PC-9 (cell line): Measurements from ENCODE around the gene CCDC51. TPM values are rescaled to one million over a fixed set of nuclear protein-coding genes. Genes with fewer than 3 reads are reported as not detected.
"Not testable (repeated sequence)": the region's sequence is repeated elsewhere in the genome, so short reads cannot be mapped to it uniquely, and the experiment has no call there.

Experiments
- Bru-seq: library from RNA; stranded (reverse); fragments of 400-500 nt; gene quantifications from one replicate; lab custom pipeline; 2021; lab: Mats Ljungman, UMichigan
- BruChase-seq, 2 experiments: library from RNA; stranded (reverse); fragments of 400-500 nt; gene quantifications; one replicate each; lab custom pipeline; 2021; lab: Mats Ljungman, UMichigan
- BruUV-seq: library from RNA; stranded (reverse); fragments of 400-500 nt; replicated peaks from 2 replicates; lab custom pipeline; 2021; lab: Mats Ljungman, UMichigan
- CTCF ChIA-PET: fragments of 300-600 bp; sonication (Branson Sonifier 250); formaldehyde crosslinking; loops from one replicate; lab custom pipeline; 2022; ENCODE audit warnings: antibody characterized with exemption; lab: Charles Lee
- POLR2A ChIA-PET: fragments of 300-600 bp; sonication (Branson Sonifier 250); formaldehyde crosslinking; loops from one replicate; lab custom pipeline; 2022; ENCODE audit warnings: antibody characterized with exemption; ENCODE audit not compliant: unreplicated experiment; lab: Charles Lee
- DNase-seq, 2 experiments: peaks; one replicate each; pipeline versions ENCODE4 v3.0.0 to v3.0.0-alpha.2; 2015 to 2022; ENCODE audit warnings: mixed read lengths in 1 of 2
- H2AFZ ChIP-seq: fragments of 200-600 bp; sonication (generic); 2 replicates; pipeline ENCODE4 v1.8.1; 2017; ENCODE audit warnings: antibody characterized with exemption
- H3F3A ChIP-seq: fragments of 200-600 bp; sonication (generic); 2 replicates; pipeline ENCODE4 v1.8.1; 2017; ENCODE audit warnings: antibody characterized with exemption, mild to moderate bottlenecking, low read depth; ENCODE audit not compliant: insufficient read depth
- H3K27ac ChIP-seq: fragments of 200-600 bp; sonication (generic); 2 replicates; pipeline ENCODE4 v1.6.1; 2016; ENCODE audit warnings: mixed run types
- H3K27me3 ChIP-seq: fragments of 200-600 bp; sonication (generic); 2 replicates; pipeline ENCODE4 v1.6.1; 2016; ENCODE audit warnings: low read depth, mixed run types; ENCODE audit not compliant: insufficient read depth
- H3K36me3 ChIP-seq: fragments of 200-600 bp; sonication (generic); 2 replicates; pipeline ENCODE4 v1.6.1; 2016; ENCODE audit warnings: low read depth, mixed run types
- H3K4me1 ChIP-seq: fragments of 200-600 bp; sonication (generic); replicated peaks from 2 replicates; pipeline ENCODE4 v1.6.1; 2016; ENCODE audit warnings: mixed run types; ENCODE audit not compliant: insufficient read depth
- H3K4me2 ChIP-seq: fragments of 200-600 bp; sonication (generic); 2 replicates; pipeline ENCODE4 v1.6.1; 2017; ENCODE audit warnings: mixed run types
- H3K4me3 ChIP-seq: fragments of 200-600 bp; sonication (generic); 2 replicates; pipeline ENCODE4 v1.6.1; 2016; ENCODE audit warnings: mixed run types
- H3K79me2 ChIP-seq: fragments of 200-600 bp; sonication (generic); 2 replicates; pipeline ENCODE4 v1.6.1; 2017; ENCODE audit warnings: low read depth, mixed run types
- H3K9me2 ChIP-seq: fragments of 200-600 bp; sonication (generic); 2 replicates; pipeline ENCODE4 v1.8.1; 2017; ENCODE audit warnings: mild to moderate bottlenecking; ENCODE audit not compliant: insufficient read depth
- H3K9me3 ChIP-seq: fragments of 200-600 bp; sonication (generic); 2 replicates; pipeline ENCODE4 v1.8.1; 2016; ENCODE audit warnings: low read depth; ENCODE audit not compliant: insufficient read depth
- H4K20me1 ChIP-seq: fragments of 200-600 bp; sonication (generic); 2 replicates; pipeline ENCODE4 v1.8.1; 2017; ENCODE audit not compliant: insufficient read depth
- CTCF ChIP-seq: fragments of 200-600 bp; sonication (generic); conservative IDR thresholded peaks from 2 replicates; pipeline ENCODE4 v1.6.1; 2017; ENCODE audit warnings: mixed run types, antibody characterized with exemption, mild to moderate bottlenecking, moderate library complexity
- EZH2 ChIP-seq: fragments of 200-600 bp; sonication (generic); IDR thresholded peaks from 2 replicates; pipeline ENCODE4 v1.8.0; 2017; ENCODE audit warnings: antibody characterized with exemption, low read depth
- intact Hi-C: fragments of 100-400 bp; cut with micrococcal nuclease; formaldehyde crosslinking; loops from one replicate; pipeline ENCODE4 v1.10.0; 2022; ENCODE audit not compliant: unreplicated experiment
- long read RNA-seq: library from polyadenylated mRNA; stranded (forward); transcript quantifications from one replicate; pipeline ENCODE4 v2.0.0, GENCODE V29; 2022
- total RNA-seq: library from RNA; stranded (reverse); gene quantifications from 2 replicates; pipeline ENCODE4 v1.2.3, GENCODE V29; 2021

Gene CCDC51
- total RNA-seq = 28.5 and 35.4 TPM in 2 replicates
- Bru-seq, nascent RNA = percentile 56 among the genes with signal in this experiment
- percentile 70 among the genes with signal in this experiment for BruChase-seq, experiment 1, labeled RNA remaining after a 2-hour chase
- BruChase-seq, experiment 2, labeled RNA remaining after a 6-hour chase = percentile 72 among the genes with signal in this experiment
- long read RNA-seq, transcript CCDC51-201 (4 exons, 1,560 nt) = major isoform, 31 of 89 reads
- long read RNA-seq, transcript CCDC51-206 (4 exons, 1,461 nt) = minor isoform, 13 of 89 reads
- long read RNA-seq, transcript CCDC51-202 (4 exons, 1,385 nt) = minor isoform, 6 of 89 reads
- long read RNA-seq, partial matches to known transcripts = 27 of 89 reads
- long read RNA-seq, other reads (novel, unspliced or antisense) = 12 of 89 reads

- no TSS peak for BruUV-seq
- Histone ChIP-seq H3K27me3 (no peaks in the 10 kb centered on the region), H3K79me2 (peaks cover 46% of the 10 kb centered on the region), H3K4me1 (peaks cover 11% of the 10 kb centered on the region), H3K4me2 (peak within 1 kb of the TSS; percentile 91), H3K9me2 (no peaks in the 10 kb centered on the region), H4K20me1 (peaks cover 8% of the 10 kb centered on the region; the same call in 1 of the 2 replicates), H3K36me3 (no peaks in the 10 kb centered on the region), H2AFZ (peak within 1 kb of the TSS; percentile 91), H3K27ac (peak within 1 kb of the TSS; percentile 46), H3F3A (peaks cover 37% of the 10 kb centered on the region), H3K4me3 (peak within 1 kb of the TSS; percentile 96), H3K9me3 (no peaks in the 10 kb centered on the region)
- TF ChIP-seq CTCF = no peak
- no peak for TF ChIP-seq EZH2
- POLR2A ChIA-PET = interaction anchor here (0.5 to 1.3 kb wide), 14 partner anchors 39 to 1955 kb away, joined by 3 to 24 read pairs (median 4); no protein-coding TSS in a partner anchor
- intact Hi-C loops = loop anchor here (5.0 to 10.0 kb wide), 3 partner anchors 135 to 565 kb away; partner anchors contain the start of genes CELSR3, NME6 and WDR6
- CTCF ChIA-PET = interaction anchor here (0.5 to 1.2 kb wide), 6 partner anchors 8 to 63 kb away, joined by 3 to 14 read pairs (median 4); no protein-coding TSS in a partner anchor
- DNase-seq = peak; percentile 95 to 96
Observed at GRCh38 chr3:48439820-48440589, at the start of gene CCDC51, which contains the start of gene TMA7. TSS of gene CCDC51 (minus strand) at chr3:48440119. CDS start at chr3:48435128, 4,991 bp downstream. TSS of gene TMA7 (plus strand) at chr3:48440257. CDS start at chr3:48440297, 40 bp downstream.

GRCh38 chr3:48486952-48487351 lies 47.0 kb upstream of the CCDC51 start:
- BruUV-seq = no TSS peak

GRCh38 chr3:48482822-48483221 lies 42.9 kb upstream of the CCDC51 start:
- H3K4me1 ChIP-seq, H4K20me1 ChIP-seq, H3K9me3 ChIP-seq, H3K27me3 ChIP-seq, DNase-seq, H3K4me3 ChIP-seq, H3F3A ChIP-seq, H2AFZ ChIP-seq, POLR2A ChIA-PET, H3K36me3 ChIP-seq, H3K79me2 ChIP-seq, H3K9me2 ChIP-seq, CTCF ChIA-PET, intact Hi-C loops, H3K27ac ChIP-seq, H3K4me2 ChIP-seq, BruUV-seq: not testable (repeated sequence)

More at GRCh38 chr3:48486952-48487351, 47.0 kb upstream of the CCDC51 start:
- POLR2A ChIA-PET = no interaction called here
- no peak for DNase-seq
- no peak overlapping the region for H3K4me2 ChIP-seq
- H3K4me3 ChIP-seq = no peak overlapping the region
- TF ChIP-seq CTCF (no peak), EZH2 (no peak)
- H3K27ac ChIP-seq = no peak overlapping the region
- CTCF ChIA-PET = no interaction called here
- H2AFZ ChIP-seq = no peak overlapping the region
- no peaks in the 10 kb centered on the region for H3K4me1 ChIP-seq
- no peaks in the 10 kb centered on the region for H4K20me1 ChIP-seq
- H3F3A ChIP-seq = no peaks in the 10 kb centered on the region
- intact Hi-C loops = no loop called here
- H3K27me3 ChIP-seq = no peaks in the 10 kb centered on the region
- no peaks in the 10 kb centered on the region for H3K9me2 ChIP-seq
- no peaks in the 10 kb centered on the region for H3K79me2 ChIP-seq
- no peaks in the 10 kb centered on the region for H3K9me3 ChIP-seq
- H3K36me3 ChIP-seq = no peaks in the 10 kb centered on the region

- POLR2A ChIA-PET, H3K9me3 ChIP-seq, H3K4me2 ChIP-seq, H3F3A ChIP-seq, CTCF ChIA-PET, intact Hi-C loops, H3K4me1 ChIP-seq, BruUV-seq, H3K27me3 ChIP-seq, H3K36me3 ChIP-seq, H4K20me1 ChIP-seq, H3K79me2 ChIP-seq, H2AFZ ChIP-seq, H3K27ac ChIP-seq, DNase-seq, H3K9me2 ChIP-seq, H3K4me3 ChIP-seq: not testable (repeated sequence)
Observed at GRCh38 chr3:48480891-48481290, 41.0 kb upstream of the CCDC51 start.
